ENCODE results near the gene CLPSL1. TPM values are rescaled to one million over a fixed set of nuclear protein-coding genes. Genes with fewer than 3 reads are reported as not detected.

CLPSL1 gene
- total RNA-seq, 1 donor from 2014 or later: not detected

DNA sequence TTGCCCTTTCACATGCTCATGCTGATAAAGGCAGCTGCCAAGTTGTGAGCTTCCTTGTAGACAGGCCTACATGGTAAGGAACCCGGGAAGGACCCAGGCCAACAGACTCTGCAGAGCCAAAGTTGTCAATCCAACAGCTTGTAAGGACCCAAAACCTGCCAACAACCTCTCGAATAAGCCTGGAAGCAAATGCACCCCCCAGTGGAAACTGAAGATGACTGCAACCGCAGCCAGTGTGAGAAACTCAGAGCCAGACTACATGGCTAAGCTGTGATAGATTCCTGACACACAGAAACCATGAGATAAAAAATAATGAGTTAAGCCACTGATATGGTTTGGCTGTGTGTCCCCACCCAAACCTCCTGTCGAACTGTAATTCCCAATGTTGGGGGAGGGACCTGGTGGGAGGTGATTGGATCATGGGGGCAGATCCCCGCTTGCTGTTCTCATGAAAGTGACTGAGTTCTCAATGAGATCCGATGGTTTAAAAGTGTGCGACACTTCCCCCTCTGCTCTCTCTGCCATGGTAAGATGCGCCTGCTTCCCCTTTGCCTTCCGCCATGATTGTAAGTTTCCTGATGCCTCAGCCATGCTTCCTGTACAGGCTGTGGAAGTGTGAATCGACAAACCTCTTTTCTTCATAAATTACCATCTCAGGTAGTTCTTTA, 23.2 kb upstream of the CLPSL1 start:
- peak; percentile 53 for DNase-seq (ENCODE audit: low read depth)

DNA sequence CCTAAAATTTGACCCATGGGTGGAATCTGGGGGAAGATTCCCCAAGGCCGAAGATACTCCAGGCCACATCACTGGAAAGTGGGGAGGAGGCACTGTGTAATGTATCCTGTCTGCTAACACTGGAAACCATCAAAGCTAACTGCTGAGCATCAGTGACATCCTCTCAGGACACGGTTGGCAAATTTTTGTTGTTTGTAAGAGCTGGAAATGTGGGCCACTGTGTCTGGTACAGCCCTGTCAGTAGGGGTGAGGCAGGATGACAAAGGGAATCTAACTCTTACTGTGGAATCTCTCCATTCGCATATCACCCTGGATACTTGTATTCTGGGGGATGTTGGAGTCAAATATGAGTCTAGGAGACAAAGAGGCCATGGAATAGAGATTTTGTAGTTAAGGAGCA, 21.4 kb upstream of the CLPSL1 start:
- DNase-seq (ENCODE audit: low read depth): no peak

DNA sequence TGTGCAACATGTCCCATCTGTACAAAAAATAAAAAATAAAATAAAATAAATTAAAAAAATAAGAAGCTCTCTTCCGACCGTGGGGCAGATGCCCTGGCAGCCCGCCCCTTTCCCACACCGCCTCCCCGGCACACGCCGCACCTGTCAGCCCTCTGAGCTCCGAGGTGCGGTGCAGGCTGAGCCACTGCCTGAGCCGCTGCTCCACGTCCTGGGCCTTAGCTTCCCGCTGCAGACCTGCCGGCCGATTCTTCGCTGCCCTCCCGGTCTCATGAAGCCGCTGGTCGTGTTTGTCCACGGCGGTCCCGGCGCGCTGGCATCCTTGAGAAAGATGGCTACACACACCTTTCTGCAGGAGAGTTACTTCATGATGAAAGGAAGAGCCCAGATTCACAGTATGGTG, 15.1 kb upstream of the CLPSL1 start:
- DNase-seq (ENCODE audit: low read depth): no peak

DNA sequence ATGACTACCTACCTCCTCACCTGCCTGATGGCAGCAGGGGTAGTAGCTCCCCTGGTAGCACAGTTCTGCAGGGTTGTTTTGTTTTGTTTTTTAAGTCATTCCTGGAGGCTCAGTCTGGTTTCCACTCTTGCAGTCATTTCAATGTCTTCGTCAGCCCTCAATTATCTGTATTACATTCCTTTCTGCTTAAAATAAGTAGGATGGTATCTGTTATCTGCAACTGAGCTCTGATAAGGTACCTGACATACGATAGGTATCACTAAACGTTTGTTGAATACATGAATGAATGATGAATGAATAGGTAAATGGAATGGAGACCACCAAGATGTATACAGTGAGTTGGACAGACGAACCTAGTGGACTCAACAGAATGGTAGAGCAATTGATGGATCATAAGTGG, 11.6 kb upstream of the CLPSL1 start:
- no peak for DNase-seq (ENCODE audit: low read depth)

DNA sequence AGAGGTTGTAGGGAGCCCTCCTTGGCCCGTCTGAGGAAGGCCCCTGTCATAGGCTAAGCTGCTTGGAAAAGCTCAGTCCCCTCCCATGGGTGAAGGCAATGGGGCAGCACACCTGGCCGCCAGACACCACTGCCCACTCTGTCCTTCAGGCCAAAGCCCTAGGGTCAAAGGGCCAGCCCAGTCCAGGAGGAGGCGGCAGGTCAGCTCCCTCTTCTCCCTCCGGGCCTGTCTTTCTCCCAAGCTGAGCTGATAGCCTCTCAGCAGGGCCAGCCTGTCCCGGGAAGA, 9.5 kb upstream of the CLPSL1 start:
- no peak for DNase-seq (ENCODE audit: low read depth)

DNA sequence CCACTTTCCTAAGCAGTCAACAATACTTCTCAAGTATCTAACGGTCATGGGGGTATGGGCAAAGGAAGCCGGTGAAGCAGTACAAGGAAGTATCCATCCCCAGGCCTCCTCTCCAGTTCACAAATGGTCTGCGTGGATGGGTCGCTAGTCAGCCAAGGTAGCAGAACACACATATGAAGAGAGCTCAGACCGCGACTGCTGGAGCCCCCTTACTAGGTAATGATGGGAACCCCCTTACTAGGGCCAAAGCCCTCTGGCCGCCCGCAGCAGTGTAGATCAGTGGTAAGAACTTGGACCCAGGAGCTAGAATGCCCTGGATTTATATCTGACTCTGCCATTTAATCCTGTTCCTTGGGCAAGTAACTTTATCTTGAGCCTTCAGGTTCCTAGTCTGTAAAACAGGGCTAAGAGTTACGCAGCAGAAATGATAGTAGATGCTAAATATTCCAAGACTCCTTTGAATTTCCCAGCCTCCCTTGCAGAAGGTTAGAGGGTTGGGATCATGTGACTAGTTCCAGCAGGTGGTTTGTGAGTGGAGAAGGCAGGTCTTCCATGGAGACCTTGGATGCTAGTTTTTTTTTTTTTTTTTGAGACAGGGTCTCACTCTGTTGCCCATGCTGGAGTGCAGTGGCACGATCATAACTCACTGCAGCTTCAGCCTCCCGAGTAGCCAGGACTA, 6.6 kb upstream of the CLPSL1 start:
- no peak for DNase-seq (ENCODE audit: low read depth)

DNA sequence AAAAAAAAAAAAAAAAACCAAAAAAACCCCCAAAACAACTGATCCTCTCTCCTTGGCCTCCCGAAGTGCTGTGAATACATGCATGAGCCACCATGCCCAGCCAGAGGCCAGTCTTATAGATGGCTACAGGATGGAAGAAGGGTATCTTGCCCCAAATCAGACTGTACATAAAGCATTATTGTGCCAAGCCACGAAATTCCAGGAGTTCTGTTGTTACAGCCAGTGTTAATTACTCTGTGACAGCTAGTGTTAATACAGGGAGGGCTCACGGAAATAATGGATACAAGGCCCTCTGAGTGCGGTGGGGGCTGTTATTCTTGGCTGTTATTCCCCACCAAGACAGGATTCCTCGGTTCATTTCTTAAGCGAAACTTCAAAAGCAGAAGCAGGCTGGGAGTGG, 5.8 kb upstream of the CLPSL1 start:
- DNase-seq (ENCODE audit: low read depth): peak; percentile 8

DNA sequence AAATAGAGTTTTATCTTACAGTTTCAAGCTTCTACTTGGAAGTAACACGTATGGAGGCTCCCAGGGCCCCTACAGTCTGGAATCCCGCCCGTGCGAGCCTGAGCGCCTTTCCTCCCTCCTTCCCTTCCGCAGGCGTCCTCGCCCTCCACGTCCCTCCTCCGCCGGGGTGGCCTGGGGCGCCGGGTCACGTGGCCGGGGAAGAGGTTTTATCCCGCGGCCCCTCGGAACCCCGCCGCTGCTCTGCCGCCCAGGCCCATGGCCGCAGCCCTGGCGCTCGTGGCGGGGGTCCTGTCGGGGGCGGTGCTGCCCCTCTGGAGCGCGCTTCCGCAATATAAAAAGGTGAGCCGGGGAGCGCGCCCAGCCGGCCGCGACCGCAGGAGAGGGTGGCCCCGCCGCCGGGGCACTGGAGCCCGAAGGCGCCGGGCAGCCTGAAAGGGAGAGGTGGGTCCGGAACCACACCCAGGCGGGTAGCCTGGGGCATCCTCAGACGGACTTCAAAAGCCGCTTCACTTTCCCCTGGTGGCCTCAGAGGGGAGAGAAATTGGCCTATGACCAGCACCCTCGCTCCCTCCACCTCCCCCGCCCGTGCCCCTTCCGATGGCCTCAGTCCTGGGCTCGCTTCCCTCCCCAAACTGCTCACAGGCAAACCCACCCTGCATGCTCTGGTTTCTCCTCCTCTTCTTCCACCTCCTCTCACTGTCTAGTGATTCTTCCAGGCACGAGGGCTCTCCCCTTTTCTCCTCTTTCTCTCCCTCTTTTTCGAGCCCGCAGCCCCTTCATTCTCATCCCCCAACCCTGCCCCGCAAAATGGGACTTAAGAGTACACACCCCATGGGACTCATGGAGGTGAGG, 4.2 kb upstream of the CLPSL1 start, which contains the start of gene CLPSL2:
Gene CLPSL2 (plus strand): TSS at position 235 of the 852 bp plus-strand sequence. CDS start 21 bp downstream, at position 256.
- no peak for DNase-seq (ENCODE audit: low read depth)

DNA sequence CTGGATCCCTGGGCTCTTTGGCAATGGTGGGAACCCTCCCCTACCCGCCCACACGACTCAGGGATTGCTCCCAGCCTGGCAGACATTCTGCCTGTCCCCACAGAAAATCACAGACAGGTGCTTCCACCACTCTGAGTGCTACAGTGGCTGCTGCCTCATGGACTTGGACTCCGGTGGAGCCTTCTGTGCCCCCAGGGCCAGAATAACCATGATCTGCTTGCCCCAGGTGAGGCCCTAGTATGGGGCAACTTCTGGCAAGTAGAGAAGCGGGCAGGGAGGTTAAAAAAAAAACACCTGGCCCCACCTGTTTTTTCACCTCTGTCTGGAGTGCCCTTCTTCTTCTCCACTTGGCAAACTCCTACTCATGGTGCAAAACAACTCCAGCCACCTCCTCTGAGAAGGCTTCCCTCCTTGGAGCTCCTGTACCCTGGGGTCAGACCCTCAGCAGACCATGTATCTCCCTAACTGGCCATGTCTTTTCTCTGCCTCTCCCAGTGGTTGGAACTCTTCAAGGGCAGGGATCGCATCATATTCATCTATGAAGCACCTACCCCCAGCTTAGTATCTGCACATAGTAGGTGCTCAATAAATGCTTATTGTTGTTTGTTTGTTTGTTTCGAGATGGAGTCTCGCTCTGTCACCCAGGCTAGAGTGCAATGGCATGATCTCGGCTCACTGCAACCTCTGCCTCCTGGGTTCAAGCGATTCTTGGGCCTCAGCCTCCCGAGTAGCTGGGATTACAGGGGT, 3.3 kb upstream of the CLPSL1 start:
- no peak for DNase-seq (ENCODE audit: low read depth)

DNA sequence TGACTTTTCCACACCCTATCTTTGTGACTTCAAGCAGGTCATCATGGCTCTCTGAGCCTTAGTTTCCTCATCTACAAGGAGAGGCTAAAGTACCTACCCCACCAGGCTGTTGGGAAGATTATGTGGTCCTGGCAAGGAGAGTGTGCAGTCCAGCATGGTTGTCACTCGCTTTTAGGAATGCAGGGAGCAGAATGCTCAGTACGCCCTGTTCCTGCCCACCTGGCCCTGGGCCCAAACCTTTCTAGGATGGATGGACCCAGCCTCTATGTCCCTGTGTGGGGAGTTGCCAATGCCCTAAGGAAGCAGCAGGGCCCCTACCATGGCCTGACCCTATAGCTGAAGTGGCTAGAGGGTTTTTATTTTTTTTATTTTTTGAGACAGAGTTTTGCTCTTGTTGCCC, 2.4 kb upstream of the CLPSL1 start:
- DNase-seq (ENCODE audit: low read depth): no peak

DNA sequence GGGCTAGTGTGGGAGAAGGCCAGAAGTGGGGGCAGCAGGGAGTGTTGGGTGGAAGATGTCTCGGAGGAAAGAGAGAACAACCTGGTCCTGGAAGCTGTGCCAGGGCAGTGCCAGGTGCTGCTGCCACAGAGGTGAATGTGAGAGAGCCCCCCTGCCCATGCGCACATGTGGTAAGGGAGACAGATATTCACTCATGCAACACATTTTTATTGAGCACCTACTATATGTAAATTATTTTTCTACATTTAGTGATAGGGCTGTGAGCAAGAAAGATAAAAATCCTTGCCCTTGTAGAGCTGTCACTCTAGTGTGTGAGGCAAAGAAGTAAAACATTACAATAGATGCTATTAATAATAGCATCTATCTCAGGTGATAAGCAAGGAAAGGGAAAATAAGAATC, 471 bp downstream of the CLPSL1 start:
- DNase-seq (ENCODE audit: low read depth): no peak

DNA sequence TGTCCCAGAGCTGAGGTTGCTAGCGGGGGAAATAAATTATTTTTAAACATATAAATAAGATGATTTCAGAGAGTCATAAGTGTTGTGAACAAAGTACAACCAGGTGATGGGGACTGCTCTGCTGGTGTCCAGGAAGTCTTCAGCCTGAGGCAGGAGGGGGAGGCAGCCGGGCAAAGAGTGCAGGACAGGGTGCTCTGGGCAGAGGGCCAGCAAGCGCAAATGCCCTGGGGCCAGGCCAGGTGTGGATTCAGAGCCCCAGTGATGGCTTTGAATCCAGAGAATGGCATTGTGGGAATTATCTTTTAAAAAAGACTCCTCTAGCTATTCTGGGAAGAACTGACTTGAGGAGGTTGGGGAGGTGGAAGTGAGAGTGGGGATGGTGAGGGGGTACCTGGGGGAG, 1.6 kb downstream of the CLPSL1 start:
- DNase-seq (ENCODE audit: low read depth): peak; percentile 20

DNA sequence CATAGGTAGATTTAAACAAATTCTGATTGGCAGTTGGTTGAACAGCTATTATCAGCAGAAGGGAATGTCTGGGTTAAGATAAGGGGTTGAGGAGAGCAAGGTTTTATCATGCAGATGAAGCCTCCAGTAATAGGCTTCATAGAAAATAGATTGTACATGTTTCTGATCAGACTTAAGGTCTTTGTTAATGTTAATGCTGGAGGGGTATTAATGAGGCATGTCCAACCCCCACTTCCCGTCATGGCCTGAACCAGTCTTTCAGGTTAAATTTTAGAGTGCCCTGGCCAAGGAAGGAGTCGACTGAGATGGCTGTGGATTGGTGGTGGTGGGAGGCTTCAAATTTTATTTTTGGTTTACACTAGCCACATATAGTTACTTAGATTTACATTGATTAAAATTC, 3.4 kb downstream of the CLPSL1 start:
- no peak for DNase-seq (ENCODE audit: low read depth)

DNA sequence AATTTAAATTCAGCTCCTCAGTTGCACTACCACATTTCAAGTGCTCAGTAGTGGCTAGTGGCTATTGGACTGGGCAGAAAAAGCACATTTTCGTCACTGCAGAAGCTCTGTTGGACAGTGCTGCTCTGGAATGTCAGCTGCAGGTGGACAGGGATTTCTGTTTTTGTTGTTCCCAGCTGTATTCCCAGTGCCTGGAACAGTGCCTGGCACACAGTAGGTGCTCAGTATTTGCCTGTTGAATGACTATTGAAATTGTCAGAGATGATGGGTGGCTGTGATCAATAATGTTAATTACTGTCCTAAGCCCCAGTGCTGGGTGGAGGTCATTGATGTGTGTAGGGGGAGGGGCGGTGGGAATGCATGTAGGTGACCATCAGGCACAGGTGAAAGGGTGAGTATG, 5.5 kb downstream of the CLPSL1 start:
- DNase-seq (ENCODE audit: low read depth): no peak

DNA sequence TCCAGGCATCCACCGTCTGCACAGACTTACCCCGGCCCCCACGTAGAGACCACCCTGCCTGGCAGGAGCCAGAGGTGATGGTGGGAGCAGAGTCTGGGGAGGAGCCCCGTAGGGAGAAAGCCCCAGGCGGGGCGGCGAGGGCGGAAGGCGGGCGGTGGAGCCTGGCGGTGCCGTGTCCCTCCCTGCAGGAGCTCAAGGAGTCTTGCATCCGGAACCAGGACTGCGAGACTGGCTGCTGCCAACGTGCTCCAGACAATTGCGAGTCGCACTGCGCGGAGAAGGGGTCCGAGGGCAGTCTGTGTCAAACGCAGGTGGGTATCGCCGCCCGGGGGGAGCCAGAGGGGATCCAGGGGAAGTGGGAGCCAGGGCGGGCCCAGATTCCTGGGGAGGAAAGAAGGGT, 6.0 kb downstream of the CLPSL1 start:
- DNase-seq (ENCODE audit: low read depth): no peak

DNA sequence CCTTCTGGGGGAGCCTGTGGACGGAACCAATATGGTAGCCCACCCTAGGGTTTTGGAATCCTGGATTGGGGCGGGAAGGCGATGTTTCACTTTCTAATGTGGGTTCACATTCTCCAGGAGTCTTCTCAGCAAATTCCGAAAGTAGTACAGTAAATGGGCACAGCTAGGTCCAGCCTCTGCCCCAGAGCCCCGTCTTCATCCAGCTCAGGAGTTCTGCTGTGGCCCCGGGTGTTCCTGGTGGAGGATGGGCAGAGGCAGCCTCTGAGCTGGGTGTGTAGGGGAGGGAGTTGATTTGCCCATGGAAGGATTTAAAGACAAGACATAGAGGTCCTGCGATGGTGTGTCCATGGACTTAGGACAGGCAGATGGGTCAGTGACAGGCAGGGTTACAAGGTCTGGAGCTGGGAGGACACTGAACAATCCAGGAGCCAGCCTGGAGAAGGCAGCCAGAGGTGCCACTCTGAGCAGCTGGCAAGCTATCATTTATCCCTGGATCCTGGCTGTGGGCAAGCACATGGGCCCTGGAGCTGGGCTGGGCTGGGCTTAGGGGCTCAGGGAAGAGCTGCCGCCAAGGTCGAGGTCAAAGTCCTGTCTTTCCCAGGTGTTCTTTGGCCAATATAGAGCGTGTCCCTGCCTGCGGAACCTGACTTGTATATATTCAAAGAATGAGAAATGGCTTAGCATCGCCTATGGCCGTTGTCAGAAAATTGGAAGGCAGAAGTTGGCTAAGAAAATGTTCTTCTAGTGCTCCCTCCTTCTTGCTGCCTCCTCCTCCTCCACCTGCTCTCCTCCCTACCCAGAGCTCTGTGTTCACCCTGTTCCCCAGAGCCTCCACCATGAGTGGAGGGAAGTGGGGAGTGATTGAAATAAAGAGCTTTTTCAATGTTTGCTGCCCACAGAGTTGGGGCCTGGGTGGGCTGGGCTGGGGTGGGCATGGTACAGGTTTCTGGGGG, 6.7 kb downstream of the CLPSL1 start:
- no peak for DNase-seq (ENCODE audit: low read depth)

DNA sequence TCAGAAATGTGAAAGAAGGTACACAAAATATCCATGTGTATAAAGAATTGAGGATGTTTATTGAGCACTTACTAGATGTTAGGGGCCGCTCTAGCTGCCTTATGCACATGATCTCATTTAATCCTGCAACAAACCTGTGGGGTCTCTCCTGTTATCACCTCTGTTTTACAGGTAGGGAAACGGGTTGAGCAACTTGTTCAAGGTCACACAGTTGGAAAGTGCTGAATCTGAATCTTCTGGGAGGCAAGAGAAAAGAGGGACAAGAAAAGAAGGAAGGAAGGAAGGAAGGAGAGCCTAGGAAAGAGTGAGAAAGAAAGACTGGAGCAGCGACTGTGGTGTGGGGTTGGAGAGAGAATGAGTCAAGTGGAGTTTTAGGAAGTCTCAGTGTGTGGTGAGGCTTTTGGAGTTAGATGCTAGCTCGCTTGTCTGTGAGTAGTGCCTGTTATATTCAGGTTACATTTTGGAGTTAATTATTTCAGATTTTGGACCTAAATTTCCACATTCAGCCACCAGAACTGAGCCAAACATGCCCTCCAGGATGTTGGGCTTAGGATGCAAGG, 7.7 kb downstream of the CLPSL1 start:
- no peak for DNase-seq (ENCODE audit: low read depth)

DNA sequence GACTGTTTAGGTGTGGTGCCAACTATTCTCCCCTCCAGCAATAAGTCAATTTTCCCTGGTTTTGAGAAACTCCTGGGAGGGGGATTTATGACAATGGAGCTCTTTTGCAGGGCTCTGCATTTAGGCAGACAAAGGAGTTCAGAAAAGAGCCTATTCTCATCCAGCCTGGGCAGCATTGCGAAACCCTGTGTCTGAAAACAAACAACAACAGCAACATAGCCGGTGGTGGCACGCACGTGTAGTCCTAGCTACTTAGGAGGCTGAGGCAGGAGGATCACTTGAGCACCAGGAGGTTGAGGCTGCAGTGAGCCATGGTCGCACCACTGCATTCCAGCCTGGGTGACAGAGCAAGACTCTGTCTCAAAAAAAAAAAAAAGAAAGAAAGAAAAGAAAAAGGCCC, 9.9 kb downstream of the CLPSL1 start:
- DNase-seq (ENCODE audit: low read depth): no peak

DNA sequence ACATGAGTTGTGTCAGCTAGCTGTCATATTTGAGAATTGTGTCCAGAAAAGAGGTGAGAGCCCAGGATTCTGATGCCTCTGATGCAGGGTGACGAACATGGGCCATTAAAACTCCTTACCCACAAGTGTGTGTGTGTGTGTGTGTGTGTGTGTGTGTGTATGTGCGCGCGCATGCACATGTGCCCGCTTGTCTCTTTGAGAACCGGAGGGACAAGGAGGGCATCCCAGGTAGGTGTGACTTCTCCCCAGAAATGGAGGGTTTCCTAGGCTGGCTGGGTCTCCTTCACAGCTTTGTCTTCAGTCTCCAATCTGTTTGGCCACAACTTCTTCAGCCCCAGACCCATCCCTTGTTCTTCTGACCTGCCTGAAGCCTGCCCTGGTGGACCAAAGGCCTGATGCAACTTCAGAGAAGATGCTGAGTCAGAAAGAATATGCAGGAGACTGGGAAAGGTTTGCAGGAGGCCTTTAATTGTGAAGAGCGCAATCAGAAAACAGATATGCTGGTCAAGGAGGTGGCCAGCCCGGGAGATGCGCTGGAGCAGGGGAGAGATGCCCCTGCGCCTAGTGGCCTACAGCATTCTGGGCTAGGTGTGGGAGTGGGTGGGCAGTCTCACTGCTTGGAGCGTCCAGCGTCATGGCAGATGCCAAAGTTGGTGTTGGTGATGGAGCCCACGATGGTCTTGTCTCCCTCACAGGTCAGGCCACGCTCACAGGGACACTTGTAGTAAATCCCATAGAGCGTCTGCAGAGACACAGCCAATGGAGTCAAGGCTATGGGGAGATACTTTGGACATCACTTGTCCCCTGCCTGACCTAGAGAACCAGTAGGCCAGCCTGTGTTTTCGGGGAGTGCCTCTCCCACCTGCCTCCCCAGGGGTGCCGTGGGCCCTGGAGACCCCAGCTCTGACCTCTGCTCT, 14.0 kb downstream of the CLPSL1 start:
- DNase-seq (ENCODE audit: low read depth): no peak

All from renal cortical epithelial cell (primary cell).